Spinal cord (tissue), 10 donors: ENCODE measurements around the gene FXYD1. TPM values are rescaled to one million over a fixed set of nuclear protein-coding genes. Genes with fewer than 3 reads are reported as not detected.

ENCODE experiments used
- DNase-seq, 6 donors: peaks; one replicate each; pipeline versions ENCODE4 v3.0.0 to v3.0.0-alpha.2; 2013 to 2015; ENCODE audit warnings: low spot score in 6 of 6, low read depth in 4 of 6
- H3K27ac ChIP-seq: one replicate; pipeline ENCODE4 v1.5.1; 2013; ENCODE audit warnings: low read depth, low read length, control low read depth
- H3K27me3 ChIP-seq: one replicate; pipeline ENCODE4 v1.6.1; 2013; ENCODE audit warnings: low read length; ENCODE audit not compliant: control insufficient read depth, insufficient read depth
- H3K36me3 ChIP-seq: one replicate; pipeline ENCODE4 v1.6.1; 2013; ENCODE audit warnings: low read length; ENCODE audit not compliant: control insufficient read depth, insufficient read depth
- H3K4me1 ChIP-seq: one replicate; pipeline ENCODE4 v1.6.1; 2013; ENCODE audit warnings: low read length; ENCODE audit not compliant: control insufficient read depth, insufficient read depth
- H3K4me3 ChIP-seq: one replicate; pipeline ENCODE4 v1.5.1; 2013; ENCODE audit warnings: low read depth, low read length, control low read depth
- H3K9me3 ChIP-seq: one replicate; pipeline ENCODE4 v1.6.1; 2013; ENCODE audit warnings: low read length; ENCODE audit not compliant: control insufficient read depth, insufficient read depth
- WGBS: methylation state at CpG from one replicate; pipeline ENCODE4 v1.1.5; 2013; ENCODE audit warnings: missing lambda C conversion rate; ENCODE audit not compliant: insufficient coverage; 5-methylcytosine and 5-hydroxymethylcytosine counted together
- polyA plus RNA-seq, 2 donors: library from polyadenylated mRNA; unstranded; fragments of 120-200 nt; gene quantifications; one replicate each; pipeline ENCODE4 v1.2.1, GENCODE V29; 2013; ENCODE audit not compliant: insufficient read length in 2 of 2
- total RNA-seq, 2 donors: library from RNA; depleted of rRNA in 1 of 2; stranded (reverse); fragments of 120-200 nt in 1 of 2; fragments of >200 nt in 1 of 2; gene quantifications; one replicate each; pipeline versions ENCODE4 v1.2.3 to v1.2.4, GENCODE V29; 2013 to 2014
- donor health status: healthy.

FXYD1 gene
- total and polyA plus RNA-seq, 4 donors, result 20.4 to 104 (median 48.1) TPM

- H3K4me1 ChIP-seq, result peaks cover 20% of the 10 kb centered on the region
- peaks cover 38% of the 10 kb centered on the region for H3K27me3 ChIP-seq
- H3K36me3 ChIP-seq, result peaks cover 10% of the 10 kb centered on the region
- no CpG with 5 or more reads among the region's 4 CpGs for WGBS
- H3K4me3 ChIP-seq, result no peak overlapping the region
- no peak for DNase-seq
- H3K27ac ChIP-seq, result no peak overlapping the region
- no peaks in the 10 kb centered on the region for H3K9me3 ChIP-seq
Observed at GRCh38 chr19:35157431-35157830, 18.8 kb downstream of the FXYD1 start.

- Histone ChIP-seq H3K27me3 (peaks cover 18% of the 10 kb centered on the region), H3K4me1 (peaks cover 6% of the 10 kb centered on the region), H3K9me3 (no peaks in the 10 kb centered on the region), H3K4me3 (no peak overlapping the region), H3K36me3 (peaks cover 5% of the 10 kb centered on the region), H3K27ac (no peak overlapping the region)
- no peak for DNase-seq
- WGBS, result 82% methylated on average over 3 of the region's 8 CpGs
Observed at GRCh38 chr19:35159606-35160005, 21.0 kb downstream of the FXYD1 start.

- Histone ChIP-seq H3K27me3 (peaks cover 5% of the 10 kb centered on the region), H3K4me3 (no peak overlapping the region), H3K36me3 (no peaks in the 10 kb centered on the region), H3K4me1 (no peaks in the 10 kb centered on the region), H3K27ac (no peak overlapping the region), H3K9me3 (no peaks in the 10 kb centered on the region)
- no peak for DNase-seq
- 92% methylated on average over 3 of the region's 9 CpGs for WGBS
Observed at GRCh38 chr19:35160629-35161433, 22.2 kb downstream of the FXYD1 start.

GRCh38 chr19:35161434-35161743, 22.8 kb downstream of the FXYD1 start:
- H3K27me3 ChIP-seq, result peaks cover 3% of the 10 kb centered on the region
- H3K4me1 ChIP-seq, result no peaks in the 10 kb centered on the region
- no peak overlapping the region for H3K27ac ChIP-seq
- H3K4me3 ChIP-seq, result no peak overlapping the region
- no peaks in the 10 kb centered on the region for H3K9me3 ChIP-seq
- DNase-seq, result no peak
- 90% methylated on average over 2 of the region's 2 CpGs for WGBS
- H3K36me3 ChIP-seq, result no peaks in the 10 kb centered on the region

- H3K27ac ChIP-seq, result no peak overlapping the region
- no peak overlapping the region for H3K4me3 ChIP-seq
- no peaks in the 10 kb centered on the region for H3K36me3 ChIP-seq
- H3K27me3 ChIP-seq, result no peaks in the 10 kb centered on the region
- no peaks in the 10 kb centered on the region for H3K4me1 ChIP-seq
- no peaks in the 10 kb centered on the region for H3K9me3 ChIP-seq
- WGBS, result 78% methylated on average over 4 of the region's 6 CpGs
- no peak for DNase-seq
Observed at GRCh38 chr19:35162471-35163326, 24.1 kb downstream of the FXYD1 start.

- H3K9me3 ChIP-seq, result no peaks in the 10 kb centered on the region
- H3K4me3 ChIP-seq, result no peak overlapping the region
- H3K27ac ChIP-seq, result no peak overlapping the region
- H3K36me3 ChIP-seq, result no peaks in the 10 kb centered on the region
- DNase-seq, result no peak
- H3K4me1 ChIP-seq, result no peaks in the 10 kb centered on the region
- WGBS, result no CpG with 5 or more reads among the region's 2 CpGs
- H3K27me3 ChIP-seq, result no peaks in the 10 kb centered on the region
Observed at GRCh38 chr19:35164418-35164817, 25.8 kb downstream of the FXYD1 start.

GRCh38 chr19:35165200-35166058, 26.8 kb downstream of the FXYD1 start:
- no peaks in the 10 kb centered on the region for H3K4me1 ChIP-seq

GRCh38 chr19:35166100-35167063, 27.8 kb downstream of the FXYD1 start:
- Histone ChIP-seq H3K4me1 (no peaks in the 10 kb centered on the region), H3K27me3 (no peaks in the 10 kb centered on the region), H3K27ac (no peak overlapping the region), H3K36me3 (no peaks in the 10 kb centered on the region), H3K4me3 (no peak overlapping the region), H3K9me3 (no peaks in the 10 kb centered on the region)
- DNase-seq, result no peak
- no CpG with 5 or more reads among the region's 7 CpGs for WGBS

More at GRCh38 chr19:35165200-35166058, 26.8 kb downstream of the FXYD1 start:
- DNase-seq, result no peak
- 100% methylated on average over 1 of the region's 5 CpGs for WGBS
- Histone ChIP-seq H3K9me3 (no peaks in the 10 kb centered on the region), H3K27ac (no peak overlapping the region), H3K27me3 (no peaks in the 10 kb centered on the region), H3K36me3 (no peaks in the 10 kb centered on the region), H3K4me3 (no peak overlapping the region)
